Fibroblast of skin of right quadriceps (primary cell): Measurements from ENCODE around the gene LZTS2.

Experiments used
- DNase-seq: peaks from one replicate; pipeline ENCODE4 v3.0.0-alpha.2; 2013

The LZTS2 gene

DNA sequence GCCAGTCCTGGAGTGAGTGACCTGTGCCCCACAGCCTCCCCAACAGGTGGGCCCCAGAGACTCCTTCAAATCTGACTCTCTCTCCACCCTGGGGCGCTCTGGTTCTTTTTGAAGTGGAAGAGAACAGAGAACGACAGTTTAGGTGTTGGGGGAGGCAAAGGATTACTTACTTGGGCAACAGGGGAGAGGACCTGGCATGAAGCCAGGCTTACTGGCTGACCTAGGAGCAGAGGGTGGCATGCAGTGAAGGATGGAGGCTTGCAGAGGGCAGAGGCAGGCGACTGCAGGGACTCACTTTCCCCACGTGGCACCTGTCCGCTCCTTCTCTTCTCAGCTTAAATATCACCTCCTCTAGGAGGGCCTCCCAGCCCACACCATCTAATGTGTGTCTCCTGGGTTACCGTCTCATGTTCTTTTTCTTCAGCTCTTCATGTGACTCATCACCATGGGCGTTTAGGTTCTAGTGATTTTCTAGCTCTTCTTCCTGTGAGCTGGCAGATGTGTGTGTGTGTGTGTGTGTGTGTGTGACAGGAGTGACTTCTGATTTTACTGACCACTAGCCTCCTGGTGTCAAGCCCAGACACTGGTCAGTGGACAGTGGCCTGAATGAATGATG lies 15.5 kb downstream of the LZTS2 start:
- DNase-seq, result peak; percentile 92

DNA sequence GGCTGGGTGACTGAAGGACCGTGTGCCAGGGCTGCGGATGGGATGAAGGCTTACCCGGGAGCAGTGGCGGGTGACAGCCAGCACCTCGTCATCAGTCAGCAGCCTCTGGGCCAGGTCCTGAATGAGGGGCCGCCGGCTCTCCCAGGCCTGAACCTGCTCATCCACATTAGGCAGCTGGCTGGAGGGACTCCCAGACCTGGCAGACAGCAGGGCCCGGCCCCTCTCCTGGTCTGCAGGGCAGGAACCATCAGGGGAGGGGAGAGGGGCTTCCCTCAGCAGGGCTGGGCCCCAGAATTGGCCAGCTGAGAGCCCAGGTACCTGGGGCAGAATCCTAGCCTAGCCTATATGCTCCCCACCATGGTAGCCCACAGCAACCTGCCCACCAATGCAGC lies 16.0 kb downstream of the LZTS2 start:
- no peak for DNase-seq

DNA sequence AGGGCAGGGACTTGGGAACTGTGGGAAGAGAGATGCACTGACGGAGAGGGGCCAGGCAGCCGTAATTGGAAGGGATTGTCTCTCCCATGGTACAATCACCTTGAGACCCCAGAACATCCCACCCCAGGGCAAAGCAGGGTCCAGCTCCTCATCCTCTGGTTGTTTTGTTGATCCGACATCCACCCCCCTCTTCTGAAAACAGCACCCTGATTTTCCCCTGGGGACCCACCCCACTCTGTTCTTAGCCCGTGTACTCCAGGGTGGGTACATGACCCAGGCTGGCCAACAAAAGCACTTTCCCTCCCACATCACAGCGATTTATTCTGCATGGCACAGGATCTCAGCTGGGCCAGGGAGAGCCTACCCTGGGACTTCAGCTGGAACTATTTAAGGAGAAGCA lies 17.2 kb downstream of the LZTS2 start:
- DNase-seq, result no peak

DNA sequence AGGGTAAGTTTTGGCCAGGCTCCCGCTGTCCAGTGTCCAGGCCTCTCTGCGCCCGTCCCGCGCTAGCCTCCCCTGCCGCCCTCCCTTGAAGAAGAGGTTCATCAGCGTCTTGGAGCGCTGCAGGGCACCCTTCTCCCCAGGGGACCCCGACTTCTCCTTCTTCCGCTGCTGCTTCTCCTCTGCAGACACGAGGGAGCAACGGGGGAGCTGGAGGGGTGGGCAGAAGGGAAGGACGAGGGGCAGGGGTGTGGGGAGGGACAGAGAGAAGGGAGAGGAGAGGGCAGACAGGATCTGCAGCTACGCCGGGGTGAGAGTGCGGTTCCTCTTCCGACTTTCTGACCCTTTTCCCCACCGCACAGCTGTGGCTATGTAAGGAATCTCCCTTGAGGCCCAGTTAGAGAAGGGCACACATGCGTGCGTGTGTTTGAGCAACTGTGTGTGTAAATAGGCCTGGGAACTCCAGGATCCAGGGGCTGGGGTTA lies 18.6 kb downstream of the LZTS2 start:
- no peak for DNase-seq

DNA sequence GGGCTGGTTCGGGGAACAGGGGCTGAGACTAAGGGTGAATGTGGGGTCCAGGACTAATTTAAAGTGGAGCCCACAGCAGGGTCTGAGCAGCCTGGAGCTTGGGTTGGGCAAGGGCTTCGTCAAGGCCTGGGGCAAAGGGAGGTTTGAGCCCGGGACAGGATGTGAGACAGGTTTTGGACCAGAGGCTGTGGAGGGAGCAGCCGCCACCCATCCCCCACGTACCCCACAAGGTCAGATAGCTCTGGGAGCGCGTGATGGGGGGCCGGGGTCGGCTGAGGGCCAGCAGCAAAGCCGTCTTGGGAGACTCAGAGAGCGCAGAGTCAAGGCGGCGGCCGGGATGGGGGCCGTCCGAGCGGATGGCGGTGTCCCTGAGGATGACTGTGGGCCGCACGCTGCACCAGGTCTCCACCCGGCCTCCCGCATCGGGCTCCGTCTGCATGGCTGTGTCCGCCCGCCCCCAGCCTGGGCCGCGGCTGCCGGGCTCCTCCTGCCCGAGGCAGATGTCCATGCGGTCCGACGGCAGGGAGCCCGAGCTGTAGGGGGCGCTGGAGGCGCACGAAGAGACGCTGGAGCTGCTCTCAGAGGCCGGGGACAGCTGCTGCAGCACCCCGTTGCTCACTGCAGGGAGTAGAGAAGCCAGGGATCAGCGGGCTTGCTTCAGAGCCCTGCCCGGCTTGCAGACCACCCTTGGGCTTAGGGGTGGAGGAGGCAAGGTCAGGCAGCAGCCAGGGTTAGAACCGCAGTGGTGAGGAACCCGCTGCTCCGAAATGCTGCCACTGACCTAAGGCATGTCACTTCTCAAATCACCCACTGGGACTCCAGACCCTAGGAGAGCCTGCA lies 19.2 kb downstream of the LZTS2 start:
- DNase-seq, result peak; percentile 73

DNA sequence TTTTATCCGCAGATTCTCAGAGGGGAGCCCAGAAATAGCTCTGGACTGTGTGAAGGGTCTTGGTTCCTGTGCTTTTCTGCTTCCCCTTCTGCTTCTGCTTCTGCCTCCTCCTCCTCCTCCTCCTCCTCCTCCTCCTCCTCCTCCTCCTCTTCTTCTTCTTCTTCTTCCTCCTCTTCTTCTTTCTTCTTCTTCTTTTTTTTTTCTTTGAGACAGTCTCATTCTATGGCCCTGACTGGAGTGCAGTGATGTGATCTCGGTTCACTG lies 19.8 kb downstream of the LZTS2 start:
- no peak for DNase-seq

DNA sequence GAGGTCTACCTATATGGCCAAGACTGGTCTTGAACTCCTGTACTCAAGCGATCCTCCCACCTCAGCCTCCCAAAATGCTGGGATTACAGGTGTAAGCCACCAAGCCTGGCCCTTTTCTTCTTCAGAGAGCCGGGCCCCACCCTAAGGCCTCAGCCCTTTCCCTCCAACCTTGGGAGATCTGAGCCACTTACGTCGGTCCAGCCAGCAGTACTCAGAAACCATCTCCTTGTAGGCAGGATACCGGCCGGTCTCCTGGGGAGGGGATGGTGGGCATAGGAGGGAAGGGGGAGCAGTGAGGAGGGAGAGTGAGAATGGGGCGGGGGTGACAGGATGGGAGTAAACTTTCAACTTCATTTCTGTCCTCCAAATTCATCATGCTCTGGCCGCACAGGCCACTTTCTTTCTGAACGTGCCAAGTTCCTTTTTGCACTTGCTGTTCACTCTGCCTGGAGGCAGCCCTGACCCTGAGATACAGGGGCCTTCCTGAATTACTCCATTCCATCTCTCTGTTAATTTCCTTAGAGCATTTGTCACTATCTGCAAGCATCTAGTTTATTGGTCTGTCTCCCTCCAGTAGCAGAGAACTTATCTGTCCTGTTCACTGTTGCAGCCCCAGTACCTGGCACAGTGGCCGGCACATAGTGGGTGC lies 20.9 kb downstream of the LZTS2 start:
- no peak for DNase-seq

DNA sequence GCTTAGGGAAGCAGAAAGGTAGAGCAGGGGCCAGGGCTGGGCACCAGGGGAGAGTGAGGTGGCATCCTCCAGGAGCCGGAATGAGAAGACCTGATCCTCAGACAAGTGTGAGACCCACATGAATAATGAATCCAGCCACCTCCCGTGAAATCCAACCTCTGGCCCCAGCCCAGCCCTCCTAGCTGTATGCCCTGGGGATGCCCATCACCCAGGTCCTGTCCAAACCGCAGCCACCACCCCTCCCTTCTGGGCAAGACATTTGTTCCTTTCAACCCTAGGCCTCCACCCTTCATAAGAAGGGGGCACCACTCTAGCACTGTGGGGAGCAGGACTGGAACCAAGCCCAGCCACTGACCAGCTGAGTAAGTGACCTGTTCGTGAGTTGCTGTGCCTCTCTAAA lies 21.6 kb downstream of the LZTS2 start:
- DNase-seq, result no peak

DNA sequence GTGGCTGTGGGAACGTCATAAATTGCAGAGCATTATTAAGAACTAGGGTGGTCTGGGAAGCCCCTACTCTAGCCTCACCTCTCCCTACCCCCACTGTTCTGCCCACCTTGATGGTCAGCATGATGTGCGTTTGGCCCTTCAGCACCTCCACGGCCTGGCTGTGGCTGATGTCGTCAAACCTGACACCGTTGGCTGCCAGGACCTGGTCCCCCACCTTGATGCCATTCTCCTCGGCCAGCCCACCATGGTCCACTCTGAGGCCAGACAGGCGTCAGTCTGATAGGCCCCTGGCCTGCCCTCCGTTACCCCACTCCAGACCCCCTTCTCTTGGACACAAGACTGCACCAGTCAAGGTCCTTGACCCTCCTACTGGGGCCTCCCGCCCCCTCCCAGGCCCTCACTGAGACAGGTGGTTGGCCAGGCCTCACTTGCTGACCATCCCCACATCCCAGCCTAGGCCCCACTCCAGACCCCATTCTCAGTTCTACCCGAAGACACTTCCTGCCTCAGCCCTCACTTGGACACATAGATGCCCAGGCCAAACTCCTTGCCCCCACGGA lies 22.2 kb downstream of the LZTS2 start:
- no peak for DNase-seq

DNA sequence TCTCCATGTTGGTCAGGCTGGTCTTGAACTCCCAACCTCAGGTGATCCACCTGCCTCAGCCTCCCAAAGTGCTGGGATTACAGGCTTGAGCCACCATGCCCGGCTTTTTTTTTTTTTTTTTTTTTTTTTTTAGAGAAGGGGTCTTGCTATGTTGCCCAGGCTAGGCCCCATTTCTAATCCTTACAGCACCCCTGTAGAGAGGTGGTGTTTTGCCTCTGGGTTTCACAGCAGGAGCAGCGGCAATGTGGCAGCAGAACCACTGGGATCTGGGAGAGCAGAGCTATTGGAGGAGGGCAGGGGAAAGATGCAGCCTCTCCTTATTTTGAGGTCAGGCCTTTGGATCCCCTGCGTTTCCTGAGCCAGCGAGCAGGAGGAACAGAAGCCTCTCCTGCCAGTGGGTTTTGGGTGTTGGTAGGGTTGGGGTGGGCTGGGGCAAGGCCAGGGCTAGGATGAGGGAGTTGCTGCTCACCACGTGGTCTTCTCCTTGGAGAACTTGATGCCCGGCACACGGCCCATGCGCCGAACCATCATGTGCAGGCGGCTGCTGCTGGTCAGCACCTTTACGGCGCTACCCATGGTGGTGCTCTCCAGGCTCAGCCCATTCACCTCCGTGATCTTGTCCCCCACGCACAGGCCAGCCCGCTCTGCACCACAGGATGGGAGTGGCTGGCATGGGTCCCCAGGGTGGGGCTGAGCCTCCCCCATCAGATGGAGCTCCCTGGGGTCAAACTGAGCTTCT lies 23.5 kb downstream of the LZTS2 start:
- DNase-seq, result no peak

DNA sequence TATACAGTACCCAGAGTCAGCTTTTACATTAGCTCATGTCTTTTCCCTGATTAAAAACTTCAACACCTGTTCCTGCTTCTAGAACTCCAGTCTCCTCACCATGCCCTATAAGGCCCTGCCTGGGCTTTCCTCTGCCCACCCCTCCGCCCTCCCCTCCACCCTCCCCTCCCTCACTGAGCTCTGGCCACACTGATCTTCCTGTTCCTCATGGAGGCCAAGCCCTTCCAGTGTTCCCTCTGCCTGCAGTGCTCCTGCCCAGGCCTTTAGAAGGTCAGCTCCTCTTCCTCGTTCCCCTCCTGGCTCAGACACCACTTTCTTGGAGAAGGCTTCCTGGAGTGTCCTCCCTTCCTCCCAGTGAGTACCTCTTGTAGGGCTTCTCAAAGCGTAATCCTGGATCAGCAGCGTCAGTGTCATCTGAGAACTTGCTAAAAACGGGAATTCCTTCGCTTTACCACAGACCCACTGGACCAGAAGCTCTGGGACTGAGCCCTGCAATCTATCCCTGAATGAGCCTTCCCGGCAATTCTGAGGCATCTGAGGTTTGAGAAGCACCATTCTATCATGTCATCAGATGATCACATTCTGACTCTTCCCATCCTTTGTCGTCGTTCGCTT lies 27.6 kb downstream of the LZTS2 start:
- DNase-seq, result no peak

DNA sequence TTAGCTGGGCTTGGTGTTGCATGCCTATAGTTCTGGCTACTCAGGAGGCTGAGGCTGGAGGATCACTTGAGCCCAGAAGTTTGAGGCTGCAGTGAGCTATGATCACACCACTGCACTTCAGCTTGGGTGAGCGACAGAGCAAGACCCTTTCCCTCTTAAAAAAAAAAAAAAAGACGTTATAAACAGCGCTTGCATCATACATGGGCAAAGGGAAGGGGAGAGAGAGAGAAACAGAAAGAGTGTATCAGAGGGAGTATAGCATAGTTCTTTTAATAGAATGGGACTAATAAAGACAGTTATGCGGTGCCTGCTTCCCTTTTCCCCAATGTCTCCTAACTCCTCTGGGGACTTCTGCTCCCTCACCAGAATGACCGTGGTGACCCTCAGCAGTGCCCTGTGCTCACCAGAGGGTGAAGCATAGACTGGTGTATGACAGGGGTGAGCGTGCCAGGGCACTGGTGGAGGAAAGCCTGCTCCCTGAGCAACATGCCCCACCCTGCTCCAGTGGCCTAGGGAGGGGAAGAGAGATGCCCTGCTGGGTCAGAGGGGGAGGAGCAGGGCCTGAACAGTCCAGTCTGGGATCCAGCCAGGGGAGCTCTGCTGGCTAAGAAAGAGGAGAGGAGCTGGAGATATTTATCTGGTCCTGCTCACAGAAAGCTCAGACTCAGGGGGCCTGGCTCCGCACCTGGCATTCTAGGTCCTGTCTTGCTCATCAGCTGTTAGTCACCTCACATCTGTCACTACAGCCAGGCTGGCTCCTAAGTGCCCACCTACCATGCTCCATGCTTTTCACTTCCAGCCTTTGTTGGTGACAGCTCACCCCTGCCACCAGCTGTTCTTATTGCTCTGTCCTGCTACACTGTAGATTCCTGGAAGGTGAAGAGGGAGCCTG lies 29.1 kb downstream of the LZTS2 start:
- no peak for DNase-seq

DNA sequence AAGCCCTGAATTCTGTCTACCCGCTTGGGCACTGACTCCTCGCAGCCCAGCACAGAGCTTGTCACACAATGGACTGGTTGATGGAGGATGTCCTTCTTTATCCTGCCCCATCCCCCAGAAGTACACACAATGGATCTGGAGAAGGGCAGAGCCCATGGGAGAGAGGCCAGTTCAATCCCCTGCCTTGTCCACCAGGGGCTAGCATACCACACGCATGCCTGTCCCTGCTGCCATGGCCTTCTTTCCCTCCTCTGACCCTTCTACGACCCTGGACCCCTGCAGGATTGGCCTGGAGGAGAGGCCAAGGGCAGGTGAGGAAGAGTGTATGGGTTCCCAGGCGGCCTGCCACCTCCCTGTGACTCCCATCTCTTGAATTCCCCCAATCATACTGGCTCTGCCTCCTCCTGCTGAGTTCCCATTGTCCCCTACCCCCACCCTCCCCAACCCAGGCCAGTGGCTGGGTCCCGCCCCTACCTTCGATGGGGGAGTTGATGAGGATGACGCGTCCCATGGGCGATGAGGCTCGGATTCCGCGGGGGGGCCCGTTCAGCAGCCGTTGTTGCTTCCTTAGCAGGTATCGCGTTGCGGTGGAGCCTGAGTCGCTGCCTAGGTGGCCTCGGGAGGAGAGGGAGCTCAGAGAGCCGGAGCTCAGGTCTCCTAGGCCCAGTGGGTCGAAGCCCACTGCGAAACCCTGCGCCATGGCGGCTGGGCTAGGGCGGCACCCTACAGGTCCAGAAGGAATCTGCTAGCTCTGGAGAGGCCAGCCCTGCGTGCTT lies 30.1 kb downstream of the LZTS2 start:
- DNase-seq, result no peak

DNA sequence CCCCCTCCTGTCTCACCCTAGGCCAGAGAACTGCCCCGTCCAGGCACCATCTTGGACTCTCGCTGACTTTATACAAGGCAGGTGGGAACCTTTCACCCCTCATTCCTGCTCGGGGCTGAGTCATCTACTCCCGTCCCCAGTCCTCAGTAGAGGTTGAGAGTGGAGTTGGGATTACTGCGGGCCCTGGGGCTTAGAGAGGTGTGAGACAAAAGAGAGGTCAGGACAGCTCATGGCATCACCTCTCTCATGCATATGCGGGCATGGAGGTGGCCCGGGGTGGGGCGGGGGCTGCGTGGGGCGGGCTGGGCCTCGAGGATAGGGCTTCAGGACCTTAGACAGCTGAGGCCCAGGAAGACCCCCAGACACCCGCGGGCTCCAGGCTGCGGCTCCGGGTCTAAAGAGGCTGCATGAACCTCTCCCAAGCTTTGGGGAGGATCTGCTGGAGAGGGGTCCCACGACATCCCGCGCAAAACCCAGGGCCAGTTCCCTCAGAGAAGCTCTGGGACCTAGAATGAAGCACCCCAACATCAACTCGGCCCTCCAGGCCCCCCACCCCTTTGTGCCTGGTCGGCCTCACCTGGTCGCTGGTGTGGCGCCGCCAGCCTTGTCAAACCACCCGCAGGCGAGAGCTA lies 31.0 kb downstream of the LZTS2 start:
- no peak for DNase-seq

DNA sequence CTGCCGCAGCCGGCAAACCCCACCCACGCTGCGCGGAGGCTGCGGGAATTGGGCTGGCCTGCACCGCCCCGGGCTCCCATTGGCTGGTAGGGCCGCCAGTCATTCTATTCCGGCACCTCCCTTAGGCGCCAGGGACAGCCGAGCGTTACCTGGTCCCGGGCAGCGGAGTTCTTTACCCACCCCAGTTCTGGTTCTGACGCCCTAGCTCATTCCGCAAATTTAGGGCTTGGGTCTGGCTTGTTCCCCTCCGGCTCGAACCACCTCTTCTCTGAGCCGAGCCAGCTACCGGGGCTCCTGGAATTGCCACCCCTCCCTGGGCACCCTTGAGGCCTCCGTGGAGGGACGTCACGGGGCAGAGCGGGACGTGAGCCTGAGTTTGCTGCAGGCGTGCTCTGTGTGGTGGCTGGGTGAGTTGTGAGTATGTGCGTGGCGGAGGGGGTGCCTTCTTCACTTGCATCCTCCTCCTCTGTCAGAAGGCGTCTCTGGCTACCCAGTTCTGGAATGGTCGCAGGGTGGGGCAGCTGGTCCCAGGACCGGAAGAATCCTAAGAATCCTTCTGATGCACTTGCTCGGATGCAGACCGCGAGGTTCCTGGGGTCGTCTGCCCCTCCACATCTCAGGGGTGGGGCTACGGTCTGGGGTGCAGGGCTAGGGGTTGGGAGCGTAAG lies 31.7 kb downstream of the LZTS2 start, which contains the start of the genes PDZD7 and SFXN3:
TSS of gene PDZD7 (minus strand) at position 2 of the 668 bp plus-strand sequence. CDS start 910 bp downstream, outside the sequence.
TSS of gene SFXN3 (plus strand) at position 107 of the 668 bp plus-strand sequence. CDS start 3,461 bp downstream, outside the sequence.
- DNase-seq, result peak; percentile 93

DNA sequence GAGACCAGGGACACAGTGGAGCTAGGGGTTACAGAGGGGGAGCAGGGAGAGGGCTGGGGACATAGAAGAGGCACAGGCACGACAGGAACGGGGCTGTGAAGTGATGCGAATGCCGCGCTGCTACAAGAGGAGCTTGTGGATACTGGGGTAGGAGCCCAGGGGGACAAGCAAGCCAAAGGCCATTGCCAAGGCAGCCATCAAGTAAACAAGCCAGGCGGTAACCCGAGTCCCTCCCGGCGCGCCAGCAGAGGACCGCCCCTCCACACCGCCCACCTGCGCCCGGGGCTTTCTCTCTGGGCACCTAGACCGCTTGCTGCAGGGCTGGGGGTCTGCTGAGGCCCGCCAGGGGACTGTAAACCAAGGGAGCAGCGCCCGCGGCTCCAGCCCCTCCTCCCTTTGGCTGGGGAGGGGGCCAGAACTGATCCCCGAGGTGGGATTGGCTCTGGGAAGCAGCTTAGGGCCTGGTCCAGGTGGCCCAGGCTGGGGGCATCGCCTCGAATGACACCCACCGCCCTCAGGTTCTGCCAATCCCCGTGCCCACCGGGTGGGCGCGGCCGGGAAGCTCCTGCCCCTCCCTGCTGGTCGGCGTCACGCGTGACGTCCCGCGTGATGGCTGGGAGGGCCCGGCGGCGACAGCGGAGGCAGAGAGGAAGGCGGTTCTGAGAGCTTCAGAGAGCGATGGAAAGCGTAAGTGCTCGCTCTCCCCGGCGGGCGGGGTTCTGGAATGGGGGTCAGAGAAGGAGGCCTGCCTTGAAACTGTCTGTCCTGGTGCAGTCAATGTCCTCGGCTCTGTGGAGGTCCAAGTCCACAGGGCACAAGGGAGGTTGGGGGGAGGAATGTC lies 32.4 kb downstream of the LZTS2 start:
- peak; percentile 62 for DNase-seq

DNA sequence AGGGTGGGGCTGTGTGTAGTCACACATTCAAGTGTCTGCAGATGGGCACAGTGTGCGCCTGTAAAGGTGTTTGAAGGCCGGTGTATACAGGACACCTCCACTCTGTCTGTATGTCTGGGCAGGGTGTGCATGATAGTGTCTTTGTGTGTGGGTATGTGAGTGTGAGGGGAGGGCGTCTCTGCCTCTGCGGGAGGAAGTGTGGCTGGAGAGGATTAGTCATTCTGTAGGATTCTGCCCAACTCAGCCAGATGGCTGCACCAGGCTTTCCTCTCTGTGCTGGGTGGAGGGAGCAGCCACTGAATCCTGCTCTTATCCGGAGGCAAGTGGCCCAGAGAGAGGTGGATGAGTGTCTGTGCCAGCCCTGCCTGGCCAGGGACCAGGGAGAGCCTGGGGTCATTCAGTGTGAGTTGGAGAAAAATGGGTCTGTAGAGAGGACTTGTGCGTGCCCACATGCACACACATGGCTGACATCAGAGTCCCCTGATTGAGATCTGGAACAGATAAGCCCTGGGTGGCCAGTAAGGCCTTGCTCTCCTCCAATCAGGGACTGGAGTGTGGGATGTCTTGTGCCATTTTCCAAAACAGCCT lies 33.1 kb downstream of the LZTS2 start:
- DNase-seq, result peak; percentile 88

DNA sequence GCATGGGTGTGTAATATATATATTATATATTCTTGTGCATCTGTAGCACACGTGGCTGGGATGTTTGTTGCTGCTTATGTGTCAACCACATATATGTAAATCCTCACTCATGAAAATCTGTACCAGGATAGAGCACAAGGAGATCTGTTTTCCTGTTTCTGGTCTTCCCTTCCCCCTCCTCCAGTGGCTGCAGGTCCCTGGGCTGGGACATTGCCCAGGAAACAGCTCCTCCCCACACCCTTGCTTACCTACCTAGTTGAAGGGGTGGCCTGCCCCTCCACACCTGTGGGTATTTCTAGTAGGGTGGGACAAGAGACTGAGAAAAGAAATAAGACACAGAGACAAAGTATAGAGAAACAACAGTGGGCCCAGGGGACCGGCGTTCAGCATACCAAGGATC lies 33.7 kb downstream of the LZTS2 start:
- DNase-seq, result no peak
